ENCODE data around the gene DAAM1. TPM values are rescaled to one million over a fixed set of nuclear protein-coding genes. Genes with fewer than 3 reads are reported as not detected.

The DAAM1 gene
- total RNA-seq, 1 experiment from 2014 or later, result 30.4 TPM

GRCh38 chr14:59271256-59271655, 82.8 kb downstream of the DAAM1 start (continued):
- no peak for TF ChIP-seq USF2 (CRISPR knock-in tag; IDR thresholded peaks at IDR 0.05)

- TF ChIP-seq AFF4 (CRISPR knock-in tag; IDR thresholded peaks at IDR 0.05; ENCODE audit: borderline replicate concordance), result no peak
- no peak for TF ChIP-seq EMX1 (CRISPR knock-in tag; IDR thresholded peaks at IDR 0.05)
- no peak for TF ChIP-seq PRDM15 (CRISPR knock-in tag; IDR thresholded peaks at IDR 0.05)
- TF ChIP-seq IRF1 (CRISPR knock-in tag; IDR thresholded peaks at IDR 0.05), result no peak
- no peak for TF ChIP-seq MXD4 (CRISPR knock-in tag; IDR thresholded peaks at IDR 0.05; ENCODE audit: borderline replicate concordance)
- no peak for TF ChIP-seq NR3C1 (CRISPR knock-in tag; conservative IDR thresholded peaks at IDR 0.05; ENCODE audit: low read depth)
- no peak for TF ChIP-seq ZNF416 (CRISPR knock-in tag; IDR thresholded peaks at IDR 0.05)
- no peak for TF ChIP-seq FOXJ3 (CRISPR knock-in tag; IDR thresholded peaks at IDR 0.05; ENCODE audit: borderline replicate concordance)
- no peak for TF ChIP-seq SP1 (CRISPR knock-in tag; conservative IDR thresholded peaks at IDR 0.05)
- no peak for TF ChIP-seq USF2 (CRISPR knock-in tag; IDR thresholded peaks at IDR 0.05)
- H3K27ac Mint-ChIP-seq, result no peak overlapping the region
- POLR2A ChIA-PET, result no interaction called here
- no peaks in the 10 kb centered on the region; the same call in none of the 2 replicates for H3K36me3 Mint-ChIP-seq
- no peaks in the 10 kb centered on the region for H3K9me3 Mint-ChIP-seq
- no peaks in the 10 kb centered on the region for H3K27me3 Mint-ChIP-seq (ENCODE audit: low read depth)
- no peak overlapping the region for H3K4me3 Mint-ChIP-seq
- no peak for ATAC-seq
- CTCF ChIA-PET, result no interaction called here
- no peak for DNase-seq (ENCODE audit: low spot score)
- H3K4me1 Mint-ChIP-seq, result peaks cover 13% of the 10 kb centered on the region
Observed at GRCh38 chr14:59271734-59272133, 83.3 kb downstream of the DAAM1 start.

- DNase-seq (ENCODE audit: low spot score) (no peak), ATAC-seq (no peak)
- Mint-ChIP-seq H3K36me3 (no peaks in the 10 kb centered on the region; the same call in none of the 2 replicates), H3K4me3 (no peak overlapping the region), H3K9me3 (no peaks in the 10 kb centered on the region), H3K27me3 (ENCODE audit: low read depth) (no peaks in the 10 kb centered on the region), H3K4me1 (peaks cover 13% of the 10 kb centered on the region), H3K27ac (no peak overlapping the region)
- POLR2A ChIA-PET, result no interaction called here
- CTCF ChIA-PET, result interaction anchor here (1.5 kb wide), 1 partner anchor 9 kb away, joined by 3 read pairs; no protein-coding TSS in a partner anchor
- no peak for TF ChIP-seq ZNF416 (CRISPR knock-in tag; IDR thresholded peaks at IDR 0.05)
- no peak for TF ChIP-seq ZNF512 (CRISPR knock-in tag; IDR thresholded peaks at IDR 0.05; ENCODE audit: borderline replicate concordance)
- no peak for TF ChIP-seq NFATC4 (CRISPR knock-in tag; IDR thresholded peaks at IDR 0.05)
- no peak for TF ChIP-seq ZBTB43 (CRISPR knock-in tag; IDR thresholded peaks at IDR 0.05)
- no peak for TF ChIP-seq ZMAT4 (CRISPR knock-in tag; IDR thresholded peaks at IDR 0.05)
- no peak for TF ChIP-seq ZNF317 (CRISPR knock-in tag; IDR thresholded peaks at IDR 0.05; ENCODE audit: borderline replicate concordance, low read depth)
- no peak for TF ChIP-seq ZNF425 (CRISPR knock-in tag; conservative IDR thresholded peaks at IDR 0.05)
- TF ChIP-seq ZNF423 (CRISPR knock-in tag; IDR thresholded peaks at IDR 0.05), result no peak
Observed at GRCh38 chr14:59272633-59273032, 84.2 kb downstream of the DAAM1 start.
